Body of pancreas (tissue), 4 donors: ENCODE results near the gene GRM8.

Experiments used
- CTCF ChIP-seq, 7 experiments: fragments of 450-650 bp in 4 of 7; fragments of 200-600 bp in 3 of 7; sonication (generic) in 3 of 7; IDR thresholded peaks; one replicate each; pipeline ENCODE4 v1.5.1; 2016 to 2019; ENCODE audit warnings: antibody characterized with exemption in 7 of 7
- POLR2A ChIP-seq, 3 donors: fragments of 450-650 bp; IDR thresholded peaks; one replicate each; pipeline ENCODE4 v1.6.1; 2016; ENCODE audit warnings: antibody characterized with exemption in 3 of 3, mild to moderate bottlenecking in 2 of 3

DNA sequence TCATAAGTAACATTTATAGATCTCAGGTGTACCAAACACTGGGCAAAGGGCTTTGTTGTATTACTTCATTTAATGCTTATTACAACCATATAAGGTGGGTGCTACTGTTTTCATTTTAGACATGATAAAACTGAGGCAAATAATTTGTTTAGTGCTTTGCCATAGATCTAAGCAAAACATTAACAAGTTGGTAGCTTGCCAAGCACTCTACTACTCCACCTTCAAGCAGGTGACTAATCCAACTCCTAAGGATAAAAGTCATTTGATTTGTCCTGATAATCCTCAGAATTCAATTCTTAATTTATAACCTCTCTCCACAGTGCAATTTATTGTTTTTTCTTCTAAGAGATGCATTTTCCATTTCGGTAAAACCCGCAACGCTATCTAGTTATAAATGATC is 646.4 kb downstream of the GRM8 start:
- TF ChIP-seq POLR2A (IDR thresholded peaks at IDR 0.05) (no peak), CTCF (IDR thresholded peaks at IDR 0.05) (no peak)
